K562 (cell line): ENCODE results near the gene CHSY1. TPM values are rescaled to one million over a fixed set of nuclear protein-coding genes. Genes with fewer than 3 reads are reported as not detected.

ENCODE experiments used
- CBFB ChIP-seq: sonication (generic); formaldehyde crosslinking; IDR thresholded peaks from 2 replicates; pipeline ENCODE4 v1.4.0; 2020; ENCODE audit warnings: mild to moderate bottlenecking, missing genetic modification reagents
- E2F3 ChIP-seq: fragments of 250-450 bp; sonication (Bioruptor Pico); IDR thresholded peaks from 2 replicates; pipeline ENCODE4 v1.4.0; 2020; ENCODE audit warnings: mild to moderate bottlenecking
- FIP1L1 ChIP-seq: fragments of 200-400 bp; formaldehyde crosslinking; IDR thresholded peaks from 2 replicates; pipeline ENCODE4 v1.6.1; 2018; ENCODE audit warnings: mild to moderate bottlenecking, low read depth, low read length; ENCODE audit not compliant: poor library complexity, severe bottlenecking
- HNRNPUL1 ChIP-seq: fragments of 200-400 bp; formaldehyde crosslinking; IDR thresholded peaks from 2 replicates; pipeline ENCODE4 v1.6.1; 2017; ENCODE audit warnings: low read length
- ILF3 ChIP-seq: fragments of 450-650 bp; IDR thresholded peaks from 2 replicates; pipeline ENCODE4 v1.6.1; 2018; ENCODE audit warnings: antibody characterized with exemption, mild to moderate bottlenecking, moderate library complexity, borderline replicate concordance
- ILK ChIP-seq: fragments of 450-650 bp; IDR thresholded peaks from 2 replicates; pipeline ENCODE4 v1.6.1; 2016; ENCODE audit warnings: missing genetic modification characterization, low read depth, mild to moderate bottlenecking, missing compliant biosample characterization, moderate library complexity, borderline replicate concordance
- KLF10 ChIP-seq: fragments of 250-450 bp; sonication (Bioruptor Pico); IDR thresholded peaks from 2 replicates; pipeline ENCODE4 v1.6.1; 2021; ENCODE audit warnings: matching md5 sums
- MTA2 ChIP-seq: fragments of 450-650 bp; IDR thresholded peaks from 2 replicates; pipeline ENCODE4 v1.6.1; 2016; ENCODE audit warnings: low read depth
- NELFE ChIP-seq: IDR thresholded peaks from 2 replicates; pipeline ENCODE4 v1.6.1; 2011; ENCODE audit warnings: mild to moderate bottlenecking; ENCODE audit not compliant: insufficient read depth, insufficient read length
- SIN3A ChIP-seq, 2 experiments: fragments of 150-350 bp in 1 of 2; IDR thresholded peaks; 2 replicates each; pipeline ENCODE4 v1.6.1; 2011 to 2016; ENCODE audit warnings: borderline replicate concordance in 2 of 2, low read depth in 2 of 2, low read length in 2 of 2, mild to moderate bottlenecking in 2 of 2, moderate library complexity in 2 of 2; ENCODE audit not compliant: control insufficient read depth in 1 of 2
- polyA plus RNA-seq, 8 experiments: library from polyadenylated mRNA; depleted of rRNA in 4 of 8; stranded (reverse) in 5 of 8; unstranded in 3 of 8; fragments of >200 nt; fragmentation: Nextera tagmentation in 2 of 8; fragmentation: Illumina TruSeq in 1 of 8; extraction: Ambion mirVana in 2 of 8; extraction: Trizol in 1 of 8; gene quantifications; 2 replicates each; pipeline versions ENCODE4 v1.2.1 to v1.2.3, GENCODE V29; 2011 to 2014; ENCODE audit warnings: inconsistent platforms in 1 of 8, missing spikeins in 1 of 8
- total RNA-seq, 7 experiments: library from RNA; depleted of rRNA in 6 of 7; stranded (reverse); fragments of >200 nt in 6 of 7; fragmentation: Illumina TruSeq in 2 of 7; extraction: Trizol in 2 of 7; gene quantifications; 2 replicates each; pipeline versions ENCODE4 v1.2.1 to v1.2.3, GENCODE V29; 2011 to 2021; ENCODE audit warnings: low replicate concordance in 1 of 7
- TF ChIP-seq, protein P1 (sequence below): fragments of 450-650 bp; IDR thresholded peaks from 2 replicates; pipeline ENCODE4 v1.6.1; 2016; ENCODE audit warnings: mild to moderate bottlenecking, moderate library complexity
- TF ChIP-seq, protein P2 (sequence below): sonication (generic); formaldehyde crosslinking; IDR thresholded peaks from 2 replicates; pipeline ENCODE4 v1.8.0; 2022; ENCODE audit warnings: mild to moderate bottlenecking, missing genetic modification reagents

The CHSY1 gene
- total and polyA plus RNA-seq, 9 of the 15 experiments (the other 6 are each of a cell fraction or from before 2014, with no cell fraction given) = 7.0 to 16.4 (median 13.4) TPM

DNA sequence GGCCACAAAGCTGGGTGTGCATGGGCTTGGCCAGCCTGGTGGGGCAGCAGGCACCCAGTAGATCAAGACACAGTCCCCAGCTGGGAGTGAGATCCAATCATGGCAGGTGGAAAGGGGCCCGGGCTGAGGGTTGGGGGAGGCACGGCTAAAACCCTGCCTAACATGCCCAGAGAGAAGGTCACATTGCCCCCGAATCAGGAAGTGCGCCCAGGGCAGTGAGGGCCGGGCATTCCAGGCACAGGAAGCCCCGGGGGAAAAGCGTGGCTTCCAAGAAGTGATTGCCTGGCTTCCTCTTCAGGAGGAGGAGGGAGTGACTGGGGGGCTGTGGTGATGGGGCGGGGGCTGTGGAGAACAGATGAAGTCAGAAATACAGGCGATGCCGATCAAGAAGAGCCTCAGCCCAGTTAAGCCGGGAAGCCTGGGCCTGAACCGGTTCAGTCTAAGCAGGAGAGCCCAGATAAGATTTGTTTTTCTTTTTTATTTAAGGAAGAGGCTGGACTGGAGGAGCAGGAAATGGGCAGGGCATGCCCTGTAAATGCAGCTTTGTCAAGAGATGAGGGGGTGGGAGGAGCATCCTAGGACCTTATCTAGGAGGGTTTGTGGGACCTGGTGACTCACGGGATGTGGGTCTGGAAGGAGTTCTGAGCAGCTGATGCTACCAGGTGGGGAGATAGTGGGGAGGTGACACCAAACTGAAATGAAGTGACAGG is 83.9 kb downstream of the CHSY1 start (continued):
- TF ChIP-seq SIN3A (IDR thresholded peaks at IDR 0.05; ENCODE audit: borderline replicate concordance in 2 of 2, control insufficient read depth in 1 of 2, low read depth in 2 of 2, low read length in 2 of 2) = peak; percentile 63 to 75; a peak in 2 of 4 replicates
- TF ChIP-seq NELFE = no peak
- no peak for TF ChIP-seq ILK
- TF ChIP-seq HNRNPUL1 = no peak
- no peak for TF ChIP-seq KLF10 (CRISPR knock-in tag)
- TF ChIP-seq MTA2 = peak; percentile 54; the same call in 1 of the 2 replicates
- TF ChIP-seq FIP1L1 = no peak
- TF ChIP-seq, protein P1, sequence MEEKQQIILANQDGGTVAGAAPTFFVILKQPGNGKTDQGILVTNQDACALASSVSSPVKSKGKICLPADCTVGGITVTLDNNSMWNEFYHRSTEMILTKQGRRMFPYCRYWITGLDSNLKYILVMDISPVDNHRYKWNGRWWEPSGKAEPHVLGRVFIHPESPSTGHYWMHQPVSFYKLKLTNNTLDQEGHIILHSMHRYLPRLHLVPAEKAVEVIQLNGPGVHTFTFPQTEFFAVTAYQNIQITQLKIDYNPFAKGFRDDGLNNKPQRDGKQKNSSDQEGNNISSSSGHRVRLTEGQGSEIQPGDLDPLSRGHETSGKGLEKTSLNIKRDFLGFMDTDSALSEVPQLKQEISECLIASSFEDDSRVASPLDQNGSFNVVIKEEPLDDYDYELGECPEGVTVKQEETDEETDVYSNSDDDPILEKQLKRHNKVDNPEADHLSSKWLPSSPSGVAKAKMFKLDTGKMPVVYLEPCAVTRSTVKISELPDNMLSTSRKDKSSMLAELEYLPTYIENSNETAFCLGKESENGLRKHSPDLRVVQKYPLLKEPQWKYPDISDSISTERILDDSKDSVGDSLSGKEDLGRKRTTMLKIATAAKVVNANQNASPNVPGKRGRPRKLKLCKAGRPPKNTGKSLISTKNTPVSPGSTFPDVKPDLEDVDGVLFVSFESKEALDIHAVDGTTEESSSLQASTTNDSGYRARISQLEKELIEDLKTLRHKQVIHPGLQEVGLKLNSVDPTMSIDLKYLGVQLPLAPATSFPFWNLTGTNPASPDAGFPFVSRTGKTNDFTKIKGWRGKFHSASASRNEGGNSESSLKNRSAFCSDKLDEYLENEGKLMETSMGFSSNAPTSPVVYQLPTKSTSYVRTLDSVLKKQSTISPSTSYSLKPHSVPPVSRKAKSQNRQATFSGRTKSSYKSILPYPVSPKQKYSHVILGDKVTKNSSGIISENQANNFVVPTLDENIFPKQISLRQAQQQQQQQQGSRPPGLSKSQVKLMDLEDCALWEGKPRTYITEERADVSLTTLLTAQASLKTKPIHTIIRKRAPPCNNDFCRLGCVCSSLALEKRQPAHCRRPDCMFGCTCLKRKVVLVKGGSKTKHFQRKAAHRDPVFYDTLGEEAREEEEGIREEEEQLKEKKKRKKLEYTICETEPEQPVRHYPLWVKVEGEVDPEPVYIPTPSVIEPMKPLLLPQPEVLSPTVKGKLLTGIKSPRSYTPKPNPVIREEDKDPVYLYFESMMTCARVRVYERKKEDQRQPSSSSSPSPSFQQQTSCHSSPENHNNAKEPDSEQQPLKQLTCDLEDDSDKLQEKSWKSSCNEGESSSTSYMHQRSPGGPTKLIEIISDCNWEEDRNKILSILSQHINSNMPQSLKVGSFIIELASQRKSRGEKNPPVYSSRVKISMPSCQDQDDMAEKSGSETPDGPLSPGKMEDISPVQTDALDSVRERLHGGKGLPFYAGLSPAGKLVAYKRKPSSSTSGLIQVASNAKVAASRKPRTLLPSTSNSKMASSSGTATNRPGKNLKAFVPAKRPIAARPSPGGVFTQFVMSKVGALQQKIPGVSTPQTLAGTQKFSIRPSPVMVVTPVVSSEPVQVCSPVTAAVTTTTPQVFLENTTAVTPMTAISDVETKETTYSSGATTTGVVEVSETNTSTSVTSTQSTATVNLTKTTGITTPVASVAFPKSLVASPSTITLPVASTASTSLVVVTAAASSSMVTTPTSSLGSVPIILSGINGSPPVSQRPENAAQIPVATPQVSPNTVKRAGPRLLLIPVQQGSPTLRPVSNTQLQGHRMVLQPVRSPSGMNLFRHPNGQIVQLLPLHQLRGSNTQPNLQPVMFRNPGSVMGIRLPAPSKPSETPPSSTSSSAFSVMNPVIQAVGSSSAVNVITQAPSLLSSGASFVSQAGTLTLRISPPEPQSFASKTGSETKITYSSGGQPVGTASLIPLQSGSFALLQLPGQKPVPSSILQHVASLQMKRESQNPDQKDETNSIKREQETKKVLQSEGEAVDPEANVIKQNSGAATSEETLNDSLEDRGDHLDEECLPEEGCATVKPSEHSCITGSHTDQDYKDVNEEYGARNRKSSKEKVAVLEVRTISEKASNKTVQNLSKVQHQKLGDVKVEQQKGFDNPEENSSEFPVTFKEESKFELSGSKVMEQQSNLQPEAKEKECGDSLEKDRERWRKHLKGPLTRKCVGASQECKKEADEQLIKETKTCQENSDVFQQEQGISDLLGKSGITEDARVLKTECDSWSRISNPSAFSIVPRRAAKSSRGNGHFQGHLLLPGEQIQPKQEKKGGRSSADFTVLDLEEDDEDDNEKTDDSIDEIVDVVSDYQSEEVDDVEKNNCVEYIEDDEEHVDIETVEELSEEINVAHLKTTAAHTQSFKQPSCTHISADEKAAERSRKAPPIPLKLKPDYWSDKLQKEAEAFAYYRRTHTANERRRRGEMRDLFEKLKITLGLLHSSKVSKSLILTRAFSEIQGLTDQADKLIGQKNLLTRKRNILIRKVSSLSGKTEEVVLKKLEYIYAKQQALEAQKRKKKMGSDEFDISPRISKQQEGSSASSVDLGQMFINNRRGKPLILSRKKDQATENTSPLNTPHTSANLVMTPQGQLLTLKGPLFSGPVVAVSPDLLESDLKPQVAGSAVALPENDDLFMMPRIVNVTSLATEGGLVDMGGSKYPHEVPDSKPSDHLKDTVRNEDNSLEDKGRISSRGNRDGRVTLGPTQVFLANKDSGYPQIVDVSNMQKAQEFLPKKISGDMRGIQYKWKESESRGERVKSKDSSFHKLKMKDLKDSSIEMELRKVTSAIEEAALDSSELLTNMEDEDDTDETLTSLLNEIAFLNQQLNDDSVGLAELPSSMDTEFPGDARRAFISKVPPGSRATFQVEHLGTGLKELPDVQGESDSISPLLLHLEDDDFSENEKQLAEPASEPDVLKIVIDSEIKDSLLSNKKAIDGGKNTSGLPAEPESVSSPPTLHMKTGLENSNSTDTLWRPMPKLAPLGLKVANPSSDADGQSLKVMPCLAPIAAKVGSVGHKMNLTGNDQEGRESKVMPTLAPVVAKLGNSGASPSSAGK = 0 out of 2 replicates have a peak, but pooled peaks have one; percentile 22
- no peak for TF ChIP-seq CBFB (CRISPR knock-in tag)
- TF ChIP-seq ILF3 = no peak
- TF ChIP-seq, protein P2, sequence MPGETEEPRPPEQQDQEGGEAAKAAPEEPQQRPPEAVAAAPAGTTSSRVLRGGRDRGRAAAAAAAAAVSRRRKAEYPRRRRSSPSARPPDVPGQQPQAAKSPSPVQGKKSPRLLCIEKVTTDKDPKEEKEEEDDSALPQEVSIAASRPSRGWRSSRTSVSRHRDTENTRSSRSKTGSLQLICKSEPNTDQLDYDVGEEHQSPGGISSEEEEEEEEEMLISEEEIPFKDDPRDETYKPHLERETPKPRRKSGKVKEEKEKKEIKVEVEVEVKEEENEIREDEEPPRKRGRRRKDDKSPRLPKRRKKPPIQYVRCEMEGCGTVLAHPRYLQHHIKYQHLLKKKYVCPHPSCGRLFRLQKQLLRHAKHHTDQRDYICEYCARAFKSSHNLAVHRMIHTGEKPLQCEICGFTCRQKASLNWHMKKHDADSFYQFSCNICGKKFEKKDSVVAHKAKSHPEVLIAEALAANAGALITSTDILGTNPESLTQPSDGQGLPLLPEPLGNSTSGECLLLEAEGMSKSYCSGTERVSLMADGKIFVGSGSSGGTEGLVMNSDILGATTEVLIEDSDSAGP (CRISPR knock-in tag) = no peak
- no peak for TF ChIP-seq E2F3 (CRISPR knock-in tag)
